OCI-LY3 (cell line): ENCODE results near the gene RAP1B.

Experiments used
- CTCF ChIP-seq: fragments of 200-600, 300-600 bp; sonication (generic); IDR thresholded peaks from 2 replicates; pipeline ENCODE4 v1.5.1; 2014; ENCODE audit warnings: antibody characterized with exemption, low read length, low read depth
- EZH2phosphoT487 ChIP-seq: fragments of 200-600 bp; shearing (Covaris generic); IDR thresholded peaks from 2 replicates; pipeline ENCODE4 v1.6.1; 2018; ENCODE audit warnings: antibody characterized with exemption, mixed run types, low read depth

- TF ChIP-seq CTCF (no peak), EZH2phosphoT487 (no peak)
These were observed 48.9 kb upstream of the RAP1B start for GRCh38 chr12:68561830-68562229.
